ENCODE data around the gene PPP1R15A. TPM values are rescaled to one million over a fixed set of nuclear protein-coding genes. Genes with fewer than 3 reads are reported as not detected.

Gene PPP1R15A
- polyA plus RNA-seq, 1 donor (not counting 4 experiments of a cell fraction or from before 2014, with no cell fraction given) = 36.6 TPM

DNA sequence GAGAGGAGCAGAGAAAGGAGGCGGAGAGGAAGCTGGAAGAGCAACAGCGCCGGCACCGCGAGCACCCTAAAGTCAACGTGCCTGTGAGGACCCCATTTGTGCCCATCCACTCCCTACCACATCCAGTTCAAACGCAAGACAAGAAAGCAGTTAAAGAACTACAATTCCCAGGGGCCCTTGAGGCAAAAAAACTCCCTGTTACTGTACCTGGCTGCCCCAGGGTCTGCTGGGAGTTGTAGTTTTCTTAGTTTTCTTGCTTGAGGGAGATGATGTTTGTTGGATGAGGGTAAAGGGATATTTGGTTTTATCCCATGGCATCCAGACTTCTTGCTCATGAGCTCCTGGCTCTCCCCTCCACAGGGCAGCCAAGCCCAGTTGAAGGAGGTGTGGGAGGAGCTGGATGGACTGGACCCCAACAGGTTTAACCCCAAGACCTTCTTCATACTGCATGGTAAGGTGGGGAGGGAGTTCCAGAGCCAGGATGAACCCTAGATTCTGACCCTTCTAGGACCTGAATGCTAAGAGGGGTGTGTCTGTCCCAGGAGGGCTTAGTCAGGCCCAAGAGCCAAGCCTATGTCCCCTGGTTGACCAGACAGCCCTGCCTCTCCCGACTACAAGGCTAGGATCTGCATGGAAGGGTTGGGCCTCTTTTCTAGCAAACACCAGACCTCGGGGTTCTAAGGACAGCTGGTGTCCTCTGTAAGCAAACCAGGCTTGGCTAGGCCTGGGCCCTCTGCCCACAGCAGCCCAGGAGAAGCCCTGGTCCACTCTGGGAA is 41.1 kb downstream of the PPP1R15A start:
- Histone ChIP-seq H4K20me1 (ENCODE audit: control insufficient read depth, extremely low read depth, insufficient read depth, low read length) (no peaks in the 10 kb centered on the region), H3K9ac (ENCODE audit: control insufficient read depth, extremely low read depth, insufficient read depth, low read length) (no peak overlapping the region), H3K79me2 (ENCODE audit: control insufficient read depth, insufficient read depth, low read length) (no peaks in the 10 kb centered on the region), H3K4me3 (ENCODE audit: control insufficient read depth in 2 of 3, extremely low read depth in 1 of 3, insufficient read depth in 2 of 3, low read depth in 1 of 3, low read length in 3 of 3) (no peak overlapping the region), H3K27me3 (ENCODE audit: control insufficient read depth, extremely low read depth, insufficient read depth, low read length) (no peaks in the 10 kb centered on the region), H2AFZ (ENCODE audit: control insufficient read depth, low read length) (no peak overlapping the region), H3K4me2 (ENCODE audit: control insufficient read depth, extremely low read depth, insufficient read depth, low read depth, low read length) (no peak overlapping the region), H3K4me1 (ENCODE audit: control insufficient read depth, extremely low read depth, insufficient read depth, low read length) (no peaks in the 10 kb centered on the region), H3K9me1 (ENCODE audit: control insufficient read depth, extremely low read depth, insufficient read depth, low read length) (no peaks in the 10 kb centered on the region), H3K27ac (ENCODE audit: control insufficient read depth, insufficient read depth, low read length) (no peak overlapping the region), H3K36me3 (ENCODE audit: control insufficient read depth in 2 of 2, extremely low read depth in 1 of 2, insufficient read depth in 2 of 2, low read length in 2 of 2) (peaks cover 20 to 28% of the 10 kb centered on the region in 2 experiments), H3K9me3 (ENCODE audit: control insufficient read depth, low read depth, low read length) (no peaks in the 10 kb centered on the region)
- no peak for FAIRE-seq
- TF ChIP-seq, protein P1, sequence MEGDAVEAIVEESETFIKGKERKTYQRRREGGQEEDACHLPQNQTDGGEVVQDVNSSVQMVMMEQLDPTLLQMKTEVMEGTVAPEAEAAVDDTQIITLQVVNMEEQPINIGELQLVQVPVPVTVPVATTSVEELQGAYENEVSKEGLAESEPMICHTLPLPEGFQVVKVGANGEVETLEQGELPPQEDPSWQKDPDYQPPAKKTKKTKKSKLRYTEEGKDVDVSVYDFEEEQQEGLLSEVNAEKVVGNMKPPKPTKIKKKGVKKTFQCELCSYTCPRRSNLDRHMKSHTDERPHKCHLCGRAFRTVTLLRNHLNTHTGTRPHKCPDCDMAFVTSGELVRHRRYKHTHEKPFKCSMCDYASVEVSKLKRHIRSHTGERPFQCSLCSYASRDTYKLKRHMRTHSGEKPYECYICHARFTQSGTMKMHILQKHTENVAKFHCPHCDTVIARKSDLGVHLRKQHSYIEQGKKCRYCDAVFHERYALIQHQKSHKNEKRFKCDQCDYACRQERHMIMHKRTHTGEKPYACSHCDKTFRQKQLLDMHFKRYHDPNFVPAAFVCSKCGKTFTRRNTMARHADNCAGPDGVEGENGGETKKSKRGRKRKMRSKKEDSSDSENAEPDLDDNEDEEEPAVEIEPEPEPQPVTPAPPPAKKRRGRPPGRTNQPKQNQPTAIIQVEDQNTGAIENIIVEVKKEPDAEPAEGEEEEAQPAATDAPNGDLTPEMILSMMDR (optimal IDR thresholded peaks at IDR 0.05 in 1 of 3, IDR thresholded peaks at IDR 0.05 in 1 of 3, conservative IDR thresholded peaks at IDR 0.05 in 1 of 3; ENCODE audit: extremely low read depth in 1 of 3, insufficient read depth in 2 of 3, low read length in 3 of 3) = no peak
- no peak for TF ChIP-seq EZH2 (IDR thresholded peaks at IDR 0.05; ENCODE audit: low read length)
- dilution Hi-C loops (cut with MboI; ENCODE audit: extremely low pct_ligation_motif_present, low sequenced_read_pairs) = no loop called here
- no peak for DNase-seq (ENCODE audit: low read depth, low spot score)

DNA sequence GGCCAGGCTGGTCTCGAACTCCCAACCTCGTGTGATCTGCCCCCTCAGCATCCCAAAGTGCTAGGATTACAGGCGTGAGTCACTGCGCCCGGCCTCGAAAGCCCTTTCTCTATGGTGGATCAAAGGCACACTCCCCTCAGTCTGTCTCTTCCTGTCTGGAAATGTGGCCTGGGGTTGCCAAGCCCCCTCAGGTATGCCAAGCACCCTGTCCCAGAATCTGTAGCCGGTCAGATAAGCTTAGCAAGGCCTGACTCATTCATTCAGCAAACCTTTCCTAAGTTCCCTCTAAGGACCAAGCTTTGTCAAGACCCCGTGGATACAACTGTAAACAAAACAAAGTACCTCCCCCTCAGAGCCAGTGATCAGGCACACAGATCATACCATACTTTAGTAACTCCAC is 42.0 kb downstream of the PPP1R15A start:
- H2AFZ ChIP-seq (ENCODE audit: control insufficient read depth, low read length) = no peak overlapping the region
- no peaks in the 10 kb centered on the region for H4K20me1 ChIP-seq (ENCODE audit: control insufficient read depth, extremely low read depth, insufficient read depth, low read length)
- H3K27ac ChIP-seq (ENCODE audit: control insufficient read depth, insufficient read depth, low read length) = no peak overlapping the region
- no peaks in the 10 kb centered on the region for H3K27me3 ChIP-seq (ENCODE audit: control insufficient read depth, extremely low read depth, insufficient read depth, low read length)
- H3K4me1 ChIP-seq (ENCODE audit: control insufficient read depth, extremely low read depth, insufficient read depth, low read length) = no peaks in the 10 kb centered on the region
- H3K79me2 ChIP-seq (ENCODE audit: control insufficient read depth, insufficient read depth, low read length) = no peaks in the 10 kb centered on the region
- FAIRE-seq (no peak), DNase-seq (ENCODE audit: low read depth, low spot score) (no peak)
- no peaks in the 10 kb centered on the region for H3K9me3 ChIP-seq (ENCODE audit: control insufficient read depth, low read depth, low read length)
- H3K4me3 ChIP-seq (ENCODE audit: control insufficient read depth in 2 of 3, extremely low read depth in 1 of 3, insufficient read depth in 2 of 3, low read depth in 1 of 3, low read length in 3 of 3) = no peak overlapping the region
- dilution Hi-C loops (cut with MboI; ENCODE audit: extremely low pct_ligation_motif_present, low sequenced_read_pairs) = no loop called here
- no peak overlapping the region for H3K4me2 ChIP-seq (ENCODE audit: control insufficient read depth, extremely low read depth, insufficient read depth, low read depth, low read length)
- H3K9me1 ChIP-seq (ENCODE audit: control insufficient read depth, extremely low read depth, insufficient read depth, low read length) = no peaks in the 10 kb centered on the region
- H3K36me3 ChIP-seq (ENCODE audit: control insufficient read depth in 2 of 2, extremely low read depth in 1 of 2, insufficient read depth in 2 of 2, low read length in 2 of 2) = peaks cover 26 to 35% of the 10 kb centered on the region in 2 experiments
- H3K9ac ChIP-seq (ENCODE audit: control insufficient read depth, extremely low read depth, insufficient read depth, low read length) = no peak overlapping the region
- no peak for TF ChIP-seq EZH2 (IDR thresholded peaks at IDR 0.05; ENCODE audit: low read length)
- TF ChIP-seq, protein P1 (optimal IDR thresholded peaks at IDR 0.05 in 1 of 3, IDR thresholded peaks at IDR 0.05 in 1 of 3, conservative IDR thresholded peaks at IDR 0.05 in 1 of 3; ENCODE audit: extremely low read depth in 1 of 3, insufficient read depth in 2 of 3, low read length in 3 of 3) = no peak
